Embryonic facial prominence (tissue), 1 donor: ENCODE data around the gene DGKD.

ENCODE experiments used
- DNase-seq: peaks from one replicate; pipeline ENCODE4 v3.0.0-alpha.2; 2016; ENCODE audit errors: extremely low spot score

DGKD gene

DNA sequence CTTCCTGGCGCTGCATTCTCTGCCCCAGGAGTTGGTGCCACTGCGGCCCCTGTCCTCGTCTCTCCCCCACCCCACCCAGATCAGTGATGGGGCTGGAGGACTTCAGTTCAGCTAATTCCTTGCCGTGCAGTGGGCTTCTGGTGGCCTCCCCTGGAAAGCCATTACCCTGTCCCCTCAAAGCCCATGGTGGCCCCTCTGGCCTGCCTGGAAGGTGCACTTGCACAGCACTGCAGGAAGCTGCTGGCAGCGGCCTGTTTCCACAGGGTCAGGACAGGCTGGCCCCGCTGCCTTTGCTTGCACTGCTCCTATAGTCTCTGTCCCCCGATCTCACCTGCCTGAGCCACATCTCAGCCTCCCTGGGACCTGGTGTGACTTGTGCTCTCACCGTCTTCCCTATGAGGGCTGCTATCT is 107.2 kb downstream of the DGKD start:
- DNase-seq, result no peak

DNA sequence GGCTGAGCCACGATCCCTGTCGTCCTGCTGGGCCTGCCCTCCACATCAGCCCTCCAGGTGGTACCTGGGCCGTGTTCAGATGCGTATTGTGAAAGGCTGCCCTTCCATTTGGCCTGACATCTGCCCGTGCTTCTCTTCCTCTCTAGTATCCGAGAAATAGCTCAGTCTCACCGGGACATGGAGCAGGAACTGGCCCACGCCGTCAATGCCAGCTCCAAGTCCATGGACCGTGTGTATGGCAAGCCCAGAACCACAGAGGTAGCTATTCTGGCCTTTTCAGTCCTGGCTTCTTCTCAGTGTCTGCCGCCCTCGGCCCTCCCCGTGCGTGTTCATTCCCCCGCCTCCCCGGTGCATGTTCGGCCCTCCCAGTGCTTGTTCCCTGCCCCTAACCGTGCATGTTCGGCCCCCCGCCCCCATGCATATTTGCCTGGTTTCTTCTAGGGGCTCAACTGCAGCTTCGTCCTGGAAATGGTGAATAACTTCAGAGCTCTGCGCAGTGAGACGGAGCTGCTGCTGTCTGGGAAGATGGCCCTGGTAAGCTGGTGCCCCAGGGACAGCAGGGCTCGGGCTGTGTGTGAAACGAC is 108.0 kb downstream of the DGKD start:
- DNase-seq, result no peak

DNA sequence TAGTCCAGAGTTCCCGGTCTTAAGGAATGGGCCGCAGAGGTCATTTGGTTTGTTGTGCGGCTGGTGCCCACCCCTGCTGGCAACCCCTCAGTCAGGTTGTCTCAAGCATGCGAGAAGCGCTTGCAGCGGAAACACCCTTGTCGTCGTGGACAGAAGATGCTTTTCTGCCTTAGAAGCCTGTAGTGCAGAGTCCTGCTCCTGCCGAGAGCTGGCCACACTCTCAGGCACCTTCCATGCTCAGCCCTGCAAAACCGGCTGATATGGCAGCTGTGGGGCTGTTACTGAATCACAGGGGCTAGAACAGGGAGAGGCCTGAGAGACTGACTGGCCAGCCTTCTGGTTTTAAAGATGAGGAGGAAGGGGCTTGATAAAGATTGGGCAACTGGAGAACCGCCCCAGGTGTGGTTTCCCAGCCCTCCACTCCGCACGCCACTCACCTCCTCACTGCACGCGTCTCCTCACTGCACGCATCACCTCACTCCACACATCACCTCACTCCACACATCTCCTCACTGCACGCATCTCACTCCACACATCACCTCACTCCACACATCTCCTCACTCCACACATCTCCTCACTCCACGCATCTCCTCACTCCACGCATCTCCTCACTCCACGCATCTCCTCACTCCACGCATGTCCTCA is 108.7 kb downstream of the DGKD start:
- no peak for DNase-seq

DNA sequence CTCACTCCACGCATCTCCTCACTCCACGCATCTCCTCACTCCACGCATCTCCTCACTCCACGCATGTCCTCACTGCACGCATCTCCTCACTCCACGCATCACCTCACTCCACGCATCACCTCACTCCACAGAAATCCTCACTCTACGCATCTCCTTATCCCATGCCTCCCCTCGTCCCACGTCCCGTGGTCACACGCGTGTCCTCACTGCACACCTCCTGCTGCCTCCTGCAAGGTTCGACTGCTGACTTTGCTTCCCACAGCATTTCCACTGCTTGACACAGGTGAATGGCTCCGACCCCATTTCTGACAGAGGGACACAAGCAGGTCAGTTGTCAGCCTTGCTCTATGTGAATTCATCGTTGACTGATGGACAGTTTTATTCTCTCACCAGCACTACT is 109.3 kb downstream of the DGKD start:
- DNase-seq, result no peak

DNA sequence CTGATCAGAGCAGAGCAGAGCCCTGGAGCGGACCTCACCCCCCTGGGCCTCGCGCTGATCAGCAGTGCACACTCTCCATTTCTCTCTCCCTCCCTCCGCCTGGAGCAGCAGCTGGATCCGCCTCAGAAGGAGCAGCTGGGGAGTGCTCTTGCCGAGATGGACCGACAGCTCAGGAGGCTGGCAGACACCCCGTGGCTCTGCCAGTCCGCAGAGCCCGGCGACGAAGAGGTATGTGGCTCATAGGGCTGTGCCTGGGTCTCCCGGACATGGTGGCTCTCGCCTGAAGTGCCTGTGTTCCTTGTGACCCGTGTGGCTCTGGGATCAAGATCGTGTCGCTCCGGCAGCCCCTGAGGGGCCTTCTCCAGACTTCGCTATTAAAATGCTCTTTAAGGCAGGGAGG is 109.8 kb downstream of the DGKD start:
- DNase-seq, result no peak

DNA sequence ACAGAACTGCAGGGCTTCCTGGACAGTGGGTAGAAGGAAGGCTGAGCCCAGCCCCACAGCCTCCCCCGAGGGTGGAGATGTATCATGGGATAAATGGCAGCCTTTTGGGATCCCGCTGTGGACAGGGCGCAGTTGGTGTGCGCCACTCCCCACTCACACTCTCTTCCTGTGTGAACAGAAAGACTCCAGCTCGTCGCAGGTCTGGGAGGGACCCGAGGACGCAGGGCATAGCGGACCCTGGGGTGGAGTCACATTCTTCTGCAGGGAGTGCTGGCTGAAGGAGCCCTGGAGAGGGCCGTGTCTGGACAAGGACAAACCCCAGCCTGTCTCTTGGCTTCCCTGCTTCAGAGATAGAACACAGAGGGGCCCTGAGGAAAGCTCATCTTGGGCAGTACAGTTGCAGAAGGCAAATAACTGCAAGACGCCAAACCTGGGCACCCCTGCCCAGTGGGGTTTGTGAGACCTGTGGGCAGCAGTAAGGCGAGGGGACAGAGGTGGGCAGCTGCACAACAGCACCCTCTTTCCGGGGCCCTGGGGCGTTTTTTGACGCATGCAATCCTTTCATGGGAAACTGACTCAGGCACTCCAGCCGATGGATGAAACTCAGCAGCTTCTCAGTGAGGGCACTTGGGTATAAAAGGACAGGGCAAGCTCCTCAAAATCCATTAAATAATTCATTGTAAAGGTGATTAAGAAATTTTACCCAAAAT is 110.4 kb downstream of the DGKD start:
- DNase-seq, result no peak

DNA sequence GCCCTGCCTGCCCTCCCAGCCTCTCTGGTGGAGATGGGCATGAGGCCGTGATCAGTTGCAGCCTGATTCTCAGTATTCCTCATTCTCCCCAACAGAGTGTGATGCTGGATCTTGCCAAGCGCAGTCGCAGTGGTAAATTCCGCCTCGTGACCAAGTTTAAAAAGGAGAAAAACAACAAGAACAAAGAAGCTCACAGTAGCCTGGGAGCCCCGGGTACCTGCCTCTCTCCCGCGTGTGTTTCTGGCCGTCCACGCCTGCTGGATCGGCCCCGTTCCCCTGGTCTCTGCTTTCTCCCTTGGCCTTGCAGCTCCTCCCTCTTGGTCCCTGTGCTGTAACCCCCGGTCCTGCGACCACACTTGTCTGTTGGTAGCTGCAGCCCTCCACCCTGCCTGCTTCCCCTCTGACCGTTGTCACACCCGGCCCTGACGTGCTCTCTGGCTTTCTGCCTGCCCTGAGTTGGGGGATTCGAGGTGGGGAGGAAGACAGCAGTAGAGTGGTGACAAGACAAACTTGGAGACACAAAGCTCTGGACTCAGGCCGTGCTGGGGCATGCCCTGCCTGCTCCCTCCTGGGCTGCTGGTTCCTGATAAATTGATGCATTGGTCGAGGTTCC is 112.8 kb downstream of the DGKD start:
- no peak for DNase-seq

DNA sequence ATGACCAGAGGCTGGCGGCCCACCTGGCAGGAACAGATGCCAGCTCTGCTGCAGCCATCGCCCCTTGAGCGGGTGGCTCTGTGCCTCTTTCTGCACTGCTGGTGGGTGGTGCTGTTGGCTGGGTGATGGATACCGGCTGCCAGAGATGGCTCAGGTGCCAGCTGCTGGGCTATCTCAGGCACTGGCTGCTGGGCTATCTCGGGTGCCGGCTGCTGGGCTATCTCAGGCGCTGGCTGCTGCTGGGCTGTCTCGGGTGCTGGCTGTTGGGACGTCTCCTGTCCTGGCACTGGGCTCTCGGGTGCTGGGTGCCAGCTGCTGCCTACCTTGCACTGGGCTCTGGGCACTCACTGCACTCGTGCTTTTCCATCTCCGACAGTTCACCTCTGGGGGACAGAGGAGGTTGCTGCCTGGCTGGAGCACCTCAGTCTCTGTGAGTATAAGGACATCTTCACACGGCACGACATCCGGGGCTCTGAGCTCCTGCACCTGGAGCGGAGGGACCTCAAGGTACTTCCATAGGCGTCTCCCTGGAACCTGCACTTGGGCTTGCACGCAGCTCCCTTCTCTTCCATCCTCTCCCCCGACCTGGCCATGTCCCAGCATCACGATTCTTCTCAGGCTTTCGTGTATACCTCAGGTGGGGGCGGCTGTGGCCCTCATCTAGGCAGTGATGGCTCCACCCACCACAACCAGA is 113.9 kb downstream of the DGKD start:
- no peak for DNase-seq

DNA sequence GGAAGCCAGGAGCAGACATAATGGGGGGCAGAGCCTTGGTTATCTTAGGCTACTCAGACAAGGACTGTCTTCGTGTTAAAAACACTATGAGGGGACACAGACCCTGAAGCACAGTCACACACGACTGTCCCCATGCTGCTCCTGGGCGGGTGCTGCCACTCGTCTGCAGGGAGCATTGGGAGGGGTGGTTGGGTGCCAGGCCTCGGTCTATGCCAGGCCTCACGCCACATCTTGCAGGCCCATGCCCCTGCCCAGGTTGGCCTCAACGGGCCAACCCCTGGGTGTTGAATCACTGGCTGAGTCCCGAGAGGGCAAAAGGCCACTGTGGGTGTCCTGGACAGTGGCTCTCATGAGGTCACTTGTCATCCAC is 114.4 kb downstream of the DGKD start:
- DNase-seq, result no peak

DNA sequence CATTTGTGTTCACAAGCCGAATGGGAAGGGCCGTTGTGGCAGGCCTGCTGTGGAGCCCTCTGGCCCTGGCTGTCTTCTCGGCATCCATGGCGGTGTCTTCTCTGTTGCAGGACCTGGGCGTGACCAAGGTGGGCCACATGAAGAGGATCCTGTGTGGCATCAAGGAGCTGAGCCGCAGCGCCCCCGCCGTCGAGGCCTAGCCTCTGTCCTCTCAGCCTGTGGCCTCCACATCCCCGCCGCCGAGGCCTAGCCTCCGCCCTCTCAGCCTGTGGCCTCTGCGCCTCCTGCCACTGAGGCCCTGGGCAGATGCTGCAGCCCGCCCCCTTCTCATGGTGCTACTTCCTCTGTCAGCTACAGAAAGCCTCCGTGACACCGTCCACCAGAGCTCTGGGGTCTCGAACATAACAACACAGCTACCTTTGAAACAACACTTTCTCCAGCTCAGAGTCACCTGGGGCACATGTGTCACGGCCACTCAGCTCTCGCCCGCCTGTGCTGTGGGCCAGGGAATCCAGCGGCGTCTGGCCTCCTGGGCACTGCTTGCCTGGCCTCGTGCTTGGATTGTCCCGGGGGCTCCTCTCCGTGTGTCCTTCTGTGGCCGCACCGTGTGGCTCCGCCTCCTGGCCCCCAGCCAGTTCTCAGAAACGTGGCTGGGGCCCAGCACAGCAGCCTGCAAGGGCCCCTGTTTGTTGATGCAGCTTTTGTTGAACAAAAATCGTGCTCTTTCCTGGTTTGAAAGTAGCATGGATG is 115.1 kb downstream of the DGKD start:
- DNase-seq, result no peak

DNA sequence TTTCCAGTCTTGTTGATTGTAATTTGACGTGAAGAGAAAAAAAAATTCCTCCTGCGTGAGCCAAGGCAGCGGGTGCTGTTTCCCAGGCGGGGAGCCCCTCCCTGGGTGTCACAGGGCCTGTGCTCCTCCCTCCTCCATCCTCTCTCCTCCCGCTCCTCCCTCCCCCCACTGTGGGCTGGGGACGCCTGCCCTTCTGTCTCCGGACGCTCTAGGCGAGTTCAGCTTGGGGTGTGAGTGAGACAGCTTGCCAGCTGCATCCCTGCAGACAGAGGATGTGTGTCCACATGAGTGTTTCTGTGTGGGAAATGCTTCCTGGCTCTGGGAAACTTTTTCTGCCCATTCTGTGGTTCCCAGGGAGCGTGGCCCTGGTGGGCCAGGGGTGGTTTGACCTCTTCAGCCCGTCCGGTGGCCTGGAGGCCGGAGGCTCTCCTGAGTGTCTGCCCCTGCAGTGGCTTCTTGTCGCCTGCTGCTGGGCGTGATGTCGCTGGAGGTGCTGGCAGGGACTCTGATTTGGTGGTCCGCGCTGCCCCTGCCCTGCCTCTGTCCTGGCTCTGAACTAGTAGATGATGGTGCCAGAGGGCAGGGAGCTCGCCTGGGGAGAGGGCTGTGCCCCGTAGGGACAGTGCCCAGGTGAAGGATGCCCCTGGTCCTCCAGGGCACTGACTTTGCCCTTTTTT is 115.9 kb downstream of the DGKD start:
- no peak for DNase-seq

DNA sequence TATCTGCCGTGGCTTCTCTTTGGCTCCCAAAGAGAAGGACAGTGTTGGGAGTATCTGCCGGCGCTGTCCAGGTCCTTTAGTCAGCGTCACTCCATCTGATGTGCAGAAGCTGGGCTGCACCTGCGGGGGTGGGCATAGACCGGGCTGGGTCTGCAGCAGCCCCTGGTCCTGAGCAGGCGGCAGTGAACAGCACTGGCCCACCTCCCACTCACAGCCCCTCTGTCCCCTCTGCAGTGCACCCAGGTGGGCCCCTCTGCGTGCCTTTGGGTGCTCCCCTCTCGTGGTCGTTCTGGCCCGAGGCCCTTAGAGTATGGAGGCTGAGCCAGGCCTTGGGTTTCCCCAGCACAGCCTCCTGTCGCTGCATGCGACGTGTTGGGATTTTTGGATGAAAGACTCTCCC is 116.5 kb downstream of the DGKD start:
- no peak for DNase-seq

DNA sequence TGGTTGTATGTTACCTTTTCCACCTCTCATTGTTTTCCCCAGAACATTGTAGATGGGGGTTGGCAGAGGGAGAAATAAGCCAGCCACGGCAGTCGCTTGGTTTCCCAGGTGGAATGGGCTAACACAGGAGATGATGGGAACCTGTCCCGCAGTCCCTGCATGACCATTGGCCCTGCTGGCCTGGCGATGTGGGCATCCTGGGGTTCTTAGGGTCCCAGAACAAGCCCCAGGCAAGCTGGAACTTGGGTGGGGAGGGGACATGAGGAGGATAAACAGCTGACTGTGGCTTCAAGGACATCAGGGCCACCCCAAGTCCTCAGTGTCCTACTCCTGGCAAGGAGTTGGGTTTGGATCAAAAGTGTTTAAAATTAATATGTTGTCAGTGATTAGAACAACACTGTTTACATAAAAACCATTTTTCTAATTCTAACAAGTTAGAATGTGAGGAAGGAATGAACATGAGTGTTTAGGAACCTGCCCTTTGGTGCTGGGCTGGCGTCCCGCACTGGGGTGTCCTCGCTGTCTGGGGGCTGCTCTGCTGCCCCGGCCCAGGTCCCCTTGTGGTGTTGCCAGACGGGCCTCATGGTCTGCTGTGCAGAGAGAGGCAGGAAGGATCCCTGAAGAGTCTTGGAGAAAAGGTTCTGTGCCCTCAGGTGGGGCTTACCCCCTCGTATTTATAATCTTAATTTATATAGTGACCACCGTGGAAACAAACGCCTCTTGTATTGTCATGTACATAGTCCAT is 117.2 kb downstream of the DGKD start:
- DNase-seq, result no peak

DNA sequence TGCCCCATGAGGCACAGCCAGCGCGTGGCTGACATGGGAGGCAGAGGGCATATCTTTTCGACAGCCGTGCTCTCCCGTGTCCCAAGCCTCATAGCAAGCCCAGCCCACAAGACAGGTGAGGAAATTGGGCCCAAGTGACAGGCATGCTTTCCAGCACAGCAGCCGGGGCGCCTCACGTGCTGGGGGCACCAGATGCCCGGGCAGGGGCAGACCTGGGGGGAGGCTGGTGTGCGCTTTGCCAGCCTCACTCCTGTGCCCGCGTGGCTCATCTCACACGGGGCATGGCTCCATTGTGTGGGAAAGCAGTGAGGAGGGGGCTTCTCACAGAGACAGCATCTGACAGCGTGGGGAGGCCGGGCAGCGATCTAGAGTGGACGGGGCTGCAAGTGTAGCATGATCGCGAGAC is 119.1 kb downstream of the DGKD start:
- no peak for DNase-seq

DNA sequence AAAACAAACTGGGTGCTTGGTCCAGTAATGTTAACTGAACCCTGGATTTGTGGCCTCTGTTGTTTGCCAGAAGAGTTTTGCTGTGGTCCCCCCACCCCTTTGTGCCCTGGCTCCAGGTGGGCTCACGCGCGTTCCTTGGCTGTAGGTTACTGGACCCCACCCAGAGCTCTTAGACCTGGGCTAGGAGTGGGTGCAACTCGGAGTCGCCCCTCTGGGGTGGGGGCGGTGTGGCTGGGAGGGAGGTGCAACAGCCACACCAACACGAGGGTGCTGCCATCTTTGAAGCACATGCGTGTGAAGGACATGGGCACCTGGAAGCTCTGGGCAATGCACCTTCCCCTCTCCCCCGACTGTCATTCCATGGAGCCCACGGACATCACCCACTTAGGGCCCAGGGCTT is 119.6 kb downstream of the DGKD start:
- DNase-seq, result no peak

DNA sequence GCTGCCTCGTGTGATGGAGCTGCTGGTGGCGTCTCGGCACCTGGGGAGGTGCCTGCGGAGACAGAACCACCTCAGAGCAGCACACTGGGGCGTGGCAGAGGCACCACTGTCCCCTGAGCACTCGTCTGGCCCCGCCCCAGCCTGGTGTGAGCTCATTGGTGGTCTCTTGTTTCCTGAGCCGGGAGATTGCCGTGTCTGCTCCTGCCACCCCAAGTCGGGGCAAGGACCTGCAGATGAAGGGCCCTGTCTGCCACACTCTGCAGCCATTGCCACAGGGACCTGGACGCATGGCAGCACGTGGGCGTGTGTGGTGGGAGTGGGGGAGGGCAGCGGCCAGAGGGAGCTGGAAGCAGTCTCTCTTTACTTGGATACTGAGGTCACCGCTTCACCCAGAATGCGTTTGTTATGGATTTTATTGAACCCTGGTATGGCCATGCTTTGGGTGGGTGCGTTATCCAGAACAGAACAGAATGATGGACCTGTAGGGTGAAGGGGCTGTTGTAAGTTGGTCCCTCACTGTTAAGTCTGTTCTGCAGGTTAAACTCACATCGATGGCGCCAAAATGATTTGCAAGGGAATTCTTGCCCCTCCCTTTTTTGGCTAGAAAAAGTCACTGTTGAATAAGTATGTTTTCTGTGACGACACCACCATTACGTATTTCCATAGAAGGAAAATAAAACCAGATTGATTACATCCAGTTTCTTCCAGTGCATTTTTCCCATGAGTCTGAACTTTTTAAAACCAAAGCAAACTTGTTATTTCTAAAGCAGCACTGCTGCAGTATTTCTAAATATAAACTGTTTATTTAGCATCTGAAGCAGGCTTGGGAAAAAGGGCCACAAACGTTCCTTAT is 120.2 kb downstream of the DGKD start:
- DNase-seq, result no peak

DNA sequence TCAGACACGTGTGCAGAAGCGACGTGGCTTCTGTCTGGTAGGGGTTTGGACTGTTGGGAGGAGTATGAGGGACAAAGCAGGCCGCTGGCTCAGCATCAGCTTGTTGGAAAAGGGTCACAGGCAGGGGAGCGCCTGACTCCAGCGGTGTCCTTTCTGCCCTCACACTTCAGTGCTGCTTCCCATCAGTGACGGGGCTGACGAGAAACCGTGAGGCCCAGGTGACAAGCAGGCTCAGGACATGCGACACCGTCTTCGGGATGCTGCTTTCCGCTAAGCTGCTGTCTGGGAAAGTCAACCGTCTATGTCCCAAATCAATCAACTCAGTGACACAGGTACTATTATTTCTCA is 121.7 kb downstream of the DGKD start:
- DNase-seq, result no peak

DNA sequence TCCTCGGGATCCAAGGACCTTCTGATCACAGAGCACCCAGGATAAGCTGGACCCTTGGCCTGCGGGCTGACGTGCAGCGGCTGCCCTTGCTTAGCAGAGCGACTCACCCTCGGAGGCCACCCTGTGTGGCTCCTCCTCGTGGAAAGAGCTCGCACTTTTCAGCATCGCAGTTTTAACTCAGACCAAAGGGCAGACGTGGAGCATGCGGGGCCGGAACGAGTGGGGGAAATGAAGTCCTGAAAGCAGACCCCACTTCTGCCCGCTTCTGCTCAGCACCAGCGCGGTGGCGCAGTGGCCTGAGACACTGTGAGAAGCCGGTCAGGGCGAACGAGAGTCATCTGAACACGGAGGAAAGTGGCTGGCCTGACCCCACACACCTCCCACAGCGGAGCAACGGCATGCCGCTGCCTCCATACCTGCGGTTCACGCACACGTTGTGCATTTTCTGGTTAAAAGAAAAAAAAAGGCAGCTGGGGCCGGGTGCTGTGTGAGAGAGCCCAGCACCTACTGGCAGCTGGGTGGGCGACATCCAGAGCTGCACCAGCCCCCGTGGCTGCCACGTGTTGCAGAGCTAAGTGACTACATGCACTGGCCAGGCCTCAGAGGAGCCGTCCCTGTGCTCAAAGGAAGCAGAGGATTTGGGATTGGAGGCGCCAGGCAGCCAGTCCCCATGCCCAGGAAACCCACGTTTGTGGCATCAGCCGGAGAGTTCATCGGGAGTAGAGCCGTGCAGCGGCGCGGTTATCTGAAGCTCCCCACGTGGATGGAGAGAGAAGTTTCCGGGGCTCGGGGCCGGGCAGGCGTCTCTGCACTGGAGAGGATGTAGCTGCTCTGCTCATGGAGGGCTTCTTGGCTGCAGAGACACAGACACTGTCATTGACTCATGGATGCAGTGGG is 122.6 kb downstream of the DGKD start:
- no peak for DNase-seq
